Neural progenitor cell (in vitro differentiated cells): Measurements from ENCODE around the gene SALL3. TPM values are rescaled to one million over a fixed set of nuclear protein-coding genes. Genes with fewer than 3 reads are reported as not detected.

Experiments used
- DNase-seq: peaks from one replicate; pipeline ENCODE4 v3.0.0-alpha.2; 2016; ENCODE audit warnings: low spot score
- H2AFZ ChIP-seq: fragments of 200-600 bp; sonication (generic); replicated peaks from 2 replicates; pipeline ENCODE4 v1.6.1; 2016; ENCODE audit warnings: antibody characterized with exemption
- H3F3A ChIP-seq: fragments of 200-600 bp; sonication (generic); 2 replicates; pipeline ENCODE4 v1.6.1; 2016; ENCODE audit warnings: antibody characterized with exemption, low read depth
- H3K27ac ChIP-seq: fragments of 200-600 bp; sonication (generic); 2 replicates; pipeline ENCODE4 v1.5.1; 2016; ENCODE audit warnings: mild to moderate bottlenecking
- H3K27me3 ChIP-seq: fragments of 200-600 bp; sonication (generic); 2 replicates; pipeline ENCODE4 v1.6.1; 2016; ENCODE audit warnings: mild to moderate bottlenecking, moderate library complexity
- H3K36me3 ChIP-seq: fragments of 200-600 bp; sonication (generic); 2 replicates; pipeline ENCODE4 v1.5.1; 2016
- H3K4me1 ChIP-seq: fragments of 200-600 bp; sonication (generic); 2 replicates; pipeline ENCODE4 v1.6.1; 2016; ENCODE audit warnings: mixed run types
- H3K4me2 ChIP-seq: fragments of 200-600 bp; sonication (generic); 2 replicates; pipeline ENCODE4 v1.6.1; 2016
- H3K4me3 ChIP-seq: fragments of 200-600 bp; sonication (generic); 2 replicates; pipeline ENCODE4 v1.5.1; 2016
- H3K79me2 ChIP-seq: fragments of 200-600 bp; sonication (generic); 2 replicates; pipeline ENCODE4 v1.6.1; 2016; ENCODE audit warnings: low read depth
- H3K9ac ChIP-seq: fragments of 200-600 bp; sonication (generic); 2 replicates; pipeline ENCODE4 v1.6.1; 2016
- H3K9me3 ChIP-seq: fragments of 200-600 bp; sonication (generic); 2 replicates; pipeline ENCODE4 v1.5.1; 2016; ENCODE audit warnings: low read depth
- H4K20me1 ChIP-seq: fragments of 200-600 bp; sonication (generic); 2 replicates; pipeline ENCODE4 v1.6.1; 2016; ENCODE audit warnings: low read depth
- H3K27ac Mint-ChIP-seq: 3 replicates; pipeline ENCODE4 v1.8.0; 2021; ENCODE audit warnings: mixed read lengths
- H3K27me3 Mint-ChIP-seq: 2 replicates; pipeline ENCODE4 v1.8.0; 2022; ENCODE audit warnings: low read depth, mild to moderate bottlenecking, inconsistent platforms, moderate library complexity, mixed read lengths; ENCODE audit not compliant: insufficient read depth
- H3K36me3 Mint-ChIP-seq: 3 replicates; pipeline ENCODE4 v1.8.0; 2021; ENCODE audit warnings: mixed read lengths
- H3K4me1 Mint-ChIP-seq: 3 replicates; pipeline ENCODE4 v1.8.0; 2021; ENCODE audit warnings: mixed read lengths
- H3K4me3 Mint-ChIP-seq: 3 replicates; pipeline ENCODE4 v1.8.0; 2021; ENCODE audit warnings: mild to moderate bottlenecking, moderate library complexity, mixed read lengths
- H3K9me3 Mint-ChIP-seq: 3 replicates; pipeline ENCODE4 v1.8.0; 2020; ENCODE audit warnings: mixed read lengths
- EZH2 ChIP-seq: fragments of 200-600 bp; sonication (generic); IDR thresholded peaks from 2 replicates; pipeline ENCODE4 v1.6.1; 2017; ENCODE audit warnings: antibody characterized with exemption, mild to moderate bottlenecking, moderate library complexity
- EZH2phosphoT487 ChIP-seq: fragments of 200-600 bp; sonication (generic); IDR thresholded peaks from 2 replicates; pipeline ENCODE4 v1.6.1; 2017; ENCODE audit warnings: antibody characterized with exemption
- total RNA-seq: library from RNA; depleted of rRNA; stranded (reverse); fragments of >200 nt; gene quantifications from 2 replicates; pipeline ENCODE4 v1.2.3, GENCODE V29; 2015; ENCODE audit warnings: low replicate concordance
- TF ChIP-seq, protein P1 (sequence below): fragments of 200-600 bp; sonication (generic); IDR thresholded peaks from 2 replicates; pipeline ENCODE4 v1.5.1; 2017; ENCODE audit warnings: antibody characterized with exemption, mild to moderate bottlenecking

SALL3 gene
- total RNA-seq, 1 donor from 2014 or later = 27.7 TPM

DNA sequence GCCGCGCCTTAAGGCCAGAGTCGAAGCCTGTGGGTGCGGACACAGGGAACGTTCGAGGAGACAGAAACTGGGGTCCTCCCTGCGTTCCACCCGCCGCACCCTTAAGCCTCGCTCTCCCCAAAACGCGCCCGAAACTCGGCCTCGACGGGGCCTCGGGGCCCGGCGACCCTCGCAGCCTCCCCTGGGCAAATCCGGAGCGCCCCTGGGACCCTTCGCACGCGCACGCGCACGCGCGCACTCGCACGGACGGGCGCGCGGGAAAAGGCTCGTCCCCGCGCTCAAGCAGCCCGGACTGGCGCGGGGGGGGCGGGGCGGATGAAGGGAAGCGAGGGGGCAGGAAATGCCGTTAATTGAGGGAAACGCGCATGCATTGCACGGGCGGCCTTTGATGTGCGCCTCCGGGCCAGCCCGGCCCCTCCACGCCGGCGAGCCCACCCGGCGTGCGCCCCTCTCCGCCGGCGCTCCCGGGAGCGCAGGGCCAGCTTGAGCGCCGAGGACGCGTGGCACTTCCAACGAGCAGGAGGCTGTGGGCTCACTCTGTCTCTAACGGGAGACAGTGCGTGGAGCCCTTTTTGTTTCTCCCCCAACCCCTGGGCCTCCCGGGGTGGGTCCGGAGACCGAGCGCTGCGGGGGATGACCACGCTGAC is 5.4 kb upstream of the SALL3 start:
- peaks cover 59% of the 10 kb centered on the region for H4K20me1 ChIP-seq
- TF ChIP-seq, protein P1, sequence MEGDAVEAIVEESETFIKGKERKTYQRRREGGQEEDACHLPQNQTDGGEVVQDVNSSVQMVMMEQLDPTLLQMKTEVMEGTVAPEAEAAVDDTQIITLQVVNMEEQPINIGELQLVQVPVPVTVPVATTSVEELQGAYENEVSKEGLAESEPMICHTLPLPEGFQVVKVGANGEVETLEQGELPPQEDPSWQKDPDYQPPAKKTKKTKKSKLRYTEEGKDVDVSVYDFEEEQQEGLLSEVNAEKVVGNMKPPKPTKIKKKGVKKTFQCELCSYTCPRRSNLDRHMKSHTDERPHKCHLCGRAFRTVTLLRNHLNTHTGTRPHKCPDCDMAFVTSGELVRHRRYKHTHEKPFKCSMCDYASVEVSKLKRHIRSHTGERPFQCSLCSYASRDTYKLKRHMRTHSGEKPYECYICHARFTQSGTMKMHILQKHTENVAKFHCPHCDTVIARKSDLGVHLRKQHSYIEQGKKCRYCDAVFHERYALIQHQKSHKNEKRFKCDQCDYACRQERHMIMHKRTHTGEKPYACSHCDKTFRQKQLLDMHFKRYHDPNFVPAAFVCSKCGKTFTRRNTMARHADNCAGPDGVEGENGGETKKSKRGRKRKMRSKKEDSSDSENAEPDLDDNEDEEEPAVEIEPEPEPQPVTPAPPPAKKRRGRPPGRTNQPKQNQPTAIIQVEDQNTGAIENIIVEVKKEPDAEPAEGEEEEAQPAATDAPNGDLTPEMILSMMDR = no peak
- peak; percentile 92 for TF ChIP-seq EZH2phosphoT487
- peak; percentile 94 for TF ChIP-seq EZH2
- H3K9me3 ChIP-seq = no peaks in the 10 kb centered on the region
- Mint-ChIP-seq H3K4me1 (peaks cover 29% of the 10 kb centered on the region), H3K9me3 (no peaks in the 10 kb centered on the region), H3K4me3 (no peak overlapping the region), H3K36me3 (no peaks in the 10 kb centered on the region), H3K27ac (no peak overlapping the region), H3K27me3 (peaks cover 65% of the 10 kb centered on the region)
- no peaks in the 10 kb centered on the region for H3K79me2 ChIP-seq
- H2AFZ ChIP-seq = peak overlapping the region; percentile 31
- no peaks in the 10 kb centered on the region for H3K36me3 ChIP-seq
- peaks cover 16% of the 10 kb centered on the region for H3K4me1 ChIP-seq
- peaks cover 45% of the 10 kb centered on the region for H3F3A ChIP-seq
- no peak overlapping the region for H3K9ac ChIP-seq
- H3K4me3 ChIP-seq = peak overlapping the region; percentile 51
- peak overlapping the region; percentile 91 for H3K4me2 ChIP-seq
- H3K27me3 ChIP-seq = peaks cover 100% of the 10 kb centered on the region
- H3K27ac ChIP-seq = no peak overlapping the region
- DNase-seq = peak; percentile 62

GRCh38 chr18:78975292-78975691 is 4.3 kb upstream of the SALL3 start:
- H3K4me3 ChIP-seq = no peak overlapping the region
- H3K27me3 ChIP-seq = peaks cover 93% of the 10 kb centered on the region
- Mint-ChIP-seq H3K27ac (no peak overlapping the region), H3K4me1 (peaks cover 29% of the 10 kb centered on the region), H3K36me3 (no peaks in the 10 kb centered on the region), H3K4me3 (peak overlapping the region; percentile 58), H3K9me3 (no peaks in the 10 kb centered on the region), H3K27me3 (peaks cover 60% of the 10 kb centered on the region)
- H3K27ac ChIP-seq = no peak overlapping the region
- H3K4me2 ChIP-seq = no peak overlapping the region
- no peak overlapping the region for H2AFZ ChIP-seq
- H4K20me1 ChIP-seq = peaks cover 59% of the 10 kb centered on the region
- H3K79me2 ChIP-seq = peaks cover 2% of the 10 kb centered on the region
- DNase-seq = peak; percentile 18
- TF ChIP-seq EZH2phosphoT487 (peak; percentile 23), EZH2 (no peak)
- TF ChIP-seq, protein P1 = no peak
- H3K36me3 ChIP-seq = no peaks in the 10 kb centered on the region
- peaks cover 46% of the 10 kb centered on the region for H3F3A ChIP-seq
- no peak overlapping the region for H3K9ac ChIP-seq
- H3K4me1 ChIP-seq = peaks cover 16% of the 10 kb centered on the region
- no peaks in the 10 kb centered on the region for H3K9me3 ChIP-seq

- Histone ChIP-seq H3K9me3 (no peaks in the 10 kb centered on the region), H3K27me3 (peaks cover 93% of the 10 kb centered on the region), H3K36me3 (no peaks in the 10 kb centered on the region), H3K79me2 (peaks cover 8% of the 10 kb centered on the region), H3F3A (peaks cover 51% of the 10 kb centered on the region), H3K4me3 (no peak overlapping the region), H3K4me2 (no peak overlapping the region), H3K27ac (no peak overlapping the region), H4K20me1 (peaks cover 59% of the 10 kb centered on the region), H2AFZ (no peak overlapping the region), H3K4me1 (peaks cover 16% of the 10 kb centered on the region), H3K9ac (no peak overlapping the region)
- TF ChIP-seq EZH2 = no peak
- TF ChIP-seq, protein P1 = no peak
- TF ChIP-seq EZH2phosphoT487 = no peak
- no peaks in the 10 kb centered on the region for H3K9me3 Mint-ChIP-seq
- no peaks in the 10 kb centered on the region for H3K36me3 Mint-ChIP-seq
- peaks cover 57% of the 10 kb centered on the region for H3K27me3 Mint-ChIP-seq
- no peak overlapping the region for H3K27ac Mint-ChIP-seq
- H3K4me3 Mint-ChIP-seq = peak overlapping the region; percentile 15
- peaks cover 29% of the 10 kb centered on the region for H3K4me1 Mint-ChIP-seq
- no peak for DNase-seq
Measured at GRCh38 chr18:78975699-78976335, 3.8 kb upstream of the SALL3 start.
